COLO668 (cell line): ENCODE results near the gene TEAD4.
A peak's percentile ranks its signal among the peaks of the same experiment; 100 is the strongest.
"Not testable (repeated sequence)": the region's sequence is repeated elsewhere in the genome, so short reads cannot be mapped to it uniquely, and the experiment has no call there.

Experiments used
- DNase-seq: peaks from one replicate; lab custom pipeline; 2025; ENCODE audit not compliant: unreplicated experiment; lab: John Stamatoyannopoulos, UW

Gene TEAD4

DNA sequence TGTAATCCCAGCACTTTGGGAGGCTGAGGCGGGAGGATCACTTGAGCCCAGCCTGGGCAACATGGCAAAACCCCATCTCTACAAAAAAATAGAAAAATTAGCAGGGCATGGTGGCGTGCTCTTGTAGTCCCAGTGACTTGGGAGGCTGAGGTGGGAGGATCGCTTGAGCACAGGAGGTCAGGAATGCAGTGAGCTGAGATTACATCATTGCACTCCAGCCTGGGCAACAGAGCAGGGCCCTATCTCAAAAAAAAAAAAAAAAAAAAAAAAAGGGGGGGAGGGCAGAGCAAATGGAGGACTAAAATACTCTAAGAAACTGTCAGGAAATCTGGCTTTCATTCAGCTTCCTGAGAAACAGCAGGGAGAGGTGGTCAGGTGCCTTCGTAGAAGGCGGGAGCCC lies 86.3 kb downstream of the TEAD4 start:
- DNase-seq = no peak

DNA sequence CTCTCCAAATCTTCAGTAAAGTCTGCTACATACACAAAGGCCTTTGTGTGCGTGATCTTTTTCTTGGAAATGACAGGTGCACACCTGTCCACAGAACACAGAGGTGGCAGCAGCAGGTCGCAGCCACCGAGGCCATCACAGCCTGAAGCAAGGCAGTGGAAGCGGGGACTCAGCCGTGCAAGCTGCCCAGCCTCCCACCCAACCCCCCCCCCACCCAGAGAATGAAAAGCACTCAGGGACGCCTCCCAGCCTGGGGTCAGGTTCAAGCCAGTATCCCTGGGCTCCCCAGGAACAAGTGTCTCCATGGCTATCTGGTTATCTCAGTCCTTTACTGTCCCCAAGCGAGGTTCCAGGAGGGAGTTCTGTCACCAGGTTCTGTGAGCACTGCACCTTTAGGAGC lies 86.8 kb downstream of the TEAD4 start:
- no peak for DNase-seq

DNA sequence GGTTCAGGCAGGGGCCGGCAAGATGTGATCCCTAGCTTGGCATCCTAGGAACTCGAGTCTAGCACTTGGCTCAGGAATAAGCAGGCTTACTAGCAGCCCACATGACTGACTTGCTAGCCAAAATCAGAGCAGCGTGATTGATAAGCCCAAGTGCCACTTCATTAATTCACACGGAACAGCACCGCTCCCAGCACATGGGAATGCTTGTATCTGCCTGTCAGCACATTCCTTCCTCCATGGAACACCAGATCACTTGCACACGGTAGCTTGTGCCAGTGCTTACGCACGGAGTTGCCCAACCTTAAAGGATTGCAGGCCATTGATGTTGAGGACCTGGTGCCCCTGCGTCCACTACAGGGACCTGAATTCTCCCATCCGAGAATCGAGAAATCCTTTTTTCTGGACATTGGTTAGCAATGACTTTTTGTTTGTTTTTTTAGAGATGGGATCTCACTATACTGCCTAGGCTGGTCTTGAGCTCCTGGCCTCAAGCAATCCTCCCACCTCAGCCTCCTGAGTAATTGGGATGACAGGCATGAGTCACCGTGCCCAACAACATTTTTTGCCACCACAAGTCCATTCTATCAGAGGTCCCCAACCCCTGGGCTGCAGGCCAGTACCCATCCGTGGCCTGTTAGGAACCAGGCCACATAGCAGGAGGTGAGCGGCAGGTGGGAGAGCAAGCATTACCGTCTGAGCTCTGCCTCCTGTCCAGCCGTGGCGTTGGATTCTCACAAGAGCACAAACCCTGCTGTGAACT lies 87.4 kb downstream of the TEAD4 start:
- DNase-seq = no peak

DNA sequence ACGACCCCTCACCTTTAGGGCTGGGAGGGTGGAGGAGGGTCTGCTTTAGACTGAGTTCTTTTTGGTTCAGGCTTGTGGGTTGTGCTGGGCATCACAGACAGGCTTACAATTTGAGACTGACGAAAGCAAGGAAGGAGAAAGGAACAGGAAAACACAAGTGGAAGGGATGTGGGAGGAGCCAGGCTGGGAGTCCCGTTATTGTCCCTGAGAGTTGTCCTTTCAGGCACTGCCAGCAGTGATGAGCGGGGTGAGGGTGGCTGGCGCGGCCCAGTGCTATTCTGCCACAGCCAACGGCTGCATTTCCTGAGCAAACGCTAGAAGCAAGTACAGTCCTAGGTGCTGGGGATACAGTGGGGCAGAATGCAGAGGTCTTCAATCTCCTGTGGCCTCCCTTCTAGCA lies 88.8 kb downstream of the TEAD4 start:
- DNase-seq = no peak

DNA sequence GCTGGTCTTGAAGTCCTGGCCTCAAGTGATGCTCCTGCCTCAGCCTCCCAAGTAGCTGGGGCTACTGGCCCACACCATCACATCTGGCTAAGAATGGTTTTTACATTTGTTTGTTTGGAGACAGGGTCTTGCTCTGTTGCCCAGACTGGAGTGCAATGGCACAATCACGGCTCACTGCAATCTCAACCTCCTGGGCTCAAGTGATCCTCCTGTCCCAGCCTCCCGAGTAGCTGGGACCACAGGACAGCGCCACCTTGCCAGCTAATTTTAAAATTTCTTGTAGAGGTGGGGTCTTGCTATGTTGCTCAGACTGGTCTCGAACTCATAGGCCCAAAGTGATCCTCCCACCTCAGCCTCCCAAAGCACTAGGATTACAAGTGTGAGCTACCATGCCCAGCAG lies 89.3 kb downstream of the TEAD4 start:
- no peak for DNase-seq

DNA sequence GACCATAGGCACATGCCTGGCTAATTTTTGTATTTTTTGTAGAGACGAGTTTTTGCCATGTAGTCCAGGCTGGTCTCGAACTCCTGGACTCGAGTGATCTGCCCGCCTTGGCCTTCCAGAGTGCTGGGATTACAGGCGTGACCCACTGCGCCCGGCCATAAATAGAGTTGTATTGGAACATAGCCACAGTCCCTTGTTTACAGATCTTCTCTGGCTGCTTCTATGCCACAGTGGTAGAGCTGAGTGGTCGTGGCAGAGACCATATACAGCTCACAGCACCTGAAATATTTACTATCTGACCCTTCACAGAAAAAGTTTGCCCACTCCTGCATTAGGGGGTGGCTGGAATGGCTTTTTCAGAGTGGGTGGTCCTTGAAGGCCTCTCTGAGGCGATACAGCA lies 90.0 kb downstream of the TEAD4 start:
- DNase-seq = no peak

DNA sequence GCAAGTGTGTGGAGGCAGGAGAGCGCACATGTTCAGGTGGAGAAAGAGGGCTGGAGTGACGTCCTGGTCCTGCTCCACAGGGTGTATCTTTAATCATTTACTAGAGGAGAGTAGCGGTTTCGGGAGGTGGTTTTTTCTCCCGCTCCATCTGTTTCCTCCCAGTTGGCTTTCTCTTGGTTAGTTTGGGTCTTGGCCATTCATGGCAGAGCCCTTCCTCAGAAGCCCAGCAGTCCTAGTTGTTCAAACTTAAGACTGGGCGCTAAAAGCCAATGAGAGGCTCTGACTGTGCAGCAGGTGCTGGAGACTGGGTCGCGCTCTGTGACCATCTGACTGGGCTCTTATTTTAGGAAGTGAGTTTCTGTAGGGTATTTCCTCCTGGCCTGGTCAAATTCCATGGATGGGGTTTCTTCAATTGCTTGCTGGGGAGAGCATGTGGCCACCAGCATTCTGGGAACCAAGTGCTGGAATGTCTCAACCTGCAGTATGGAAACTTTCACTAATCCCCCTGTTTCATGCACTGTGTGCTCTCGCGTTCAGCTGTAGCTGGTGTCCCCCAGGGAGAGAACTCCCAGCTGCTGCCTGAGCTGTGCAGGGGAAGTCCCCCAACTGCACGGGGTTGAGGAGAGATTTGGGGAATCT lies 90.5 kb downstream of the TEAD4 start:
- no peak for DNase-seq

DNA sequence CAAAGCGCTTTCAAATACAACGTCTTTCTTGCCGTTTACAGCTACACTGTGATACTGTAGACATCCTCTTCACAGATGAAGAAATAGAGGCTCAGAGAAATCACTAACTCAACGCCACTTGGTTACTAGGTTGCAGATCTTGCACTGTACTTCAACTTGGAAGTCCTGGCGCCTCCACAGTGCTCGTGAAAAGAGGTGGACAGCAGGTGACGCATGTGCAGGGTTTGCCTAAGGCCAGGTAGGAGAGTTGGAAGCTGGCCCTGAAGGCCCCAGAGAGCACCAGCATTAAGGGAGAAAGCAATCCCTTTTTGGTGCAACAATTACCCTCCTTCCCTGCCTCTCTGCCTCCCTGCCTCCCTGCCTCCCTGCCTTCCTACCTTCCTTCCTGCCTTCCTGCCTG lies 95.2 kb downstream of the TEAD4 start:
- no peak for DNase-seq

DNA sequence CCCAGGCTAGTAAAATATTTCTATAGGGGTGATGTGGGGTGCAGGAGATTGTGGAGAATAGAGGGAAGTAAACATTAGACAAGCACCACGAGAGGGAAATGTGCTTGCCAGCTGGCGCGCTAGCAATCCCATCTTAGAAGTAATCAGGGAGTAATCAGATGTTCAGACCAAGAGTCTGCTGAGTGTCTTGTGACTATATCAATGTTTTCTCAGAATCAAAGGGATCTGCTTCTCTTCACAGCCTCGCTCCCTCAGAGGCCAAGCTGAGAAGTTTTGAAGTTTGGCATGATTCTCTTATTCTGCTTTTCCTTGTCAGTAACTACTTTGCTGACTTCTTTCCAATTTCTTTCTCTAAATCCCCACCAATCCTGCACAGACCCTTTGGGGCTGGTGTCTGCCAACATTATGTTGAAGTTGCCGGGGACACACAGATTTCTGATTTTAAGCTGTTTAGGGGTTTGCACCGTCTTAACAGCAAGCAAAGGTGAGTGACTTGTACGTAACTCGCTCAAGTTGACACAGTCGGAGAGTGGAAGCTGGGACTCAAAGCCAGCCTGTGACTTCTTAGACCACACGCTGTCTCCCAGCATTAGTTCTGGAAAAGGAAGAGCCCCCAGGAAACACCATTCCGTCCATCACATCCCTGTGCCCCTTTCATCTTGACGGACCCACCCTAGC lies 96.0 kb downstream of the TEAD4 start:
- no peak for DNase-seq

DNA sequence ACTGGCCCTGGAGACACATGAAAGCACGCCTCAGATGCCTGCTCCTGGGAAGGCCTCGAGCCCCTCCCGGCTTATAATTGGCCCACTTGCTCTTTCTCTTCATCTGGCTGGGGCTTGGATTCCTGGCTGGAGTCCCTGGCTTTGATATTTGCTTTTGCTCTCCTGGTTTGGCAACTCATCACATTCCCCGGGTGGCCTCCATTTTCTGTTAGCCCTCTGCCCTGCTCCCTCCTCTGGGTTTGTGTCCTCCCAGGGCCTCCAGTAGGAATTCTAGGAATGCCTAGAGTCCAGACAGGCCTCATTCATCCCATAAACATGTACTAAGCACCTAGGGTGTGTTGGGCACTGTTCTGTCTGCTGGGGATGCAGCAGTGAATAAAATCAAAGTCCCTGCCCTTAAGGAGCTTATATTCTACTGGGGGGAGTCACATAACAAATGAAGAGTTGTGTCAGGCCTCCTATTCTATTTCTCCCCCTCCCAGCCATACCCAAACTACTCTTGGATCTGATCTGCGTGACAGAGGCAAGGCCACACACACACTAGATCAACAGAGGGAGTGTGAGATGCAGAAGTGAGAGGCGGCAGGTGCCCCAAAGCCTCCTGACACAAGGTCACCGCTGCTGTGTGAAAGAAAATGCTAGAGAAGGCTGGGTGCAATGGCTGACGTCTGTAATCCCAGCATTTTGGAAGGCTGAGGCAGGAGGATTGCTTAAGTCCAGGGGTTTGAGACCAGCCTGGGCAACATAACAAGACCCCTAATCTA lies 96.7 kb downstream of the TEAD4 start:
- no peak for DNase-seq

DNA sequence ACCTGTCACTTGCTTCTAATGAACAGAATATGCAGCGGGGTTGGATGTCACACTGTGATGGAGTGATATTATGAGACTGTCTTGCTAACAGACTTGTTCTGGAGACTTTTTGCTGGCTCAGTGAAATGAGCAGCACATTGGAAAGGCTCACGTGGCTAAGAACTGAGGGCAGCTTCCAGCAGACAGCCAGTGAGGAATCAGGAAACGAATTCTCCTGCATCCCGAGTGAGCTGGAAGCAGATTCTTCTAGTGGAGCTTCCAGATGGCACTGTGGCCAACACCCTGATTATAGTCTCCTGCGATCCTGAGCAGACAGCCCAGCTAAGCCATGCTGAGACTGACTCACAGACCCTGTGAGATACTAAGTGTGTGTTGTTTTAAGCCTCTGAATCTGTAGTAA lies 101.9 kb downstream of the TEAD4 start:
- no peak for DNase-seq

DNA sequence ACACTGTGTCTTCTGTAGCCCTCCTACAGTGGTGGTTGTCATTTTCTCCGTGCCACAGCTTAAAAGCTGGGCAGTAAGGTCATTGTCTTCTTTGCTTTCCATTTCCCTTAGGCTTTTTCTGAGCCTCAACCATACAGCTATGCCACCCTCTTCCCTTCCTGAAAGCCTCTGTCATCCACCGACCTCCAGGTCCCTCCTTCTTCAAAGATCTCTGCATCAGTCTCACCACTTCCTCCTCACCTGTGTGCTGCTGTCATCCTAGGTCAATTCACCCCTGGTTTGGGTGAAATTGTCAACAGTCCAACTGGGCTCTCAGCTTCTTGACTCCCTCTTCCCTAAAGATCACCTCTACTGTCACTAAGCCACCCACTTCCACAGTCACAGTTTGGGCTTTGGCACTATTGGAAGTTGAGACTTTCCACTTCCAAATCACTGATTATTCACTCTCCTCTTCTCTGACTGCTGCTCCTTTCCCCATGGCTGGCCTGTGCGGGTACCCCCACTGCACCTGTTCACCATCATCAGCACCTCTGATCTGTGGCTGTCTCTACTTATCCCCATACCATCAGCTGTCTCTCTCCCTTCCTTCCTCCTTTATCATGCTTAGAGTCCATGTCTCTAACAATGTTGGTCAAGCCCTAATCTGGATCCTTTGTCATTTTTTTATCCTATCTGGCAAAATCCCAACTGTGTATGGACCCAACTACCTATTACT lies 102.5 kb downstream of the TEAD4 start:
- DNase-seq = no peak

DNA sequence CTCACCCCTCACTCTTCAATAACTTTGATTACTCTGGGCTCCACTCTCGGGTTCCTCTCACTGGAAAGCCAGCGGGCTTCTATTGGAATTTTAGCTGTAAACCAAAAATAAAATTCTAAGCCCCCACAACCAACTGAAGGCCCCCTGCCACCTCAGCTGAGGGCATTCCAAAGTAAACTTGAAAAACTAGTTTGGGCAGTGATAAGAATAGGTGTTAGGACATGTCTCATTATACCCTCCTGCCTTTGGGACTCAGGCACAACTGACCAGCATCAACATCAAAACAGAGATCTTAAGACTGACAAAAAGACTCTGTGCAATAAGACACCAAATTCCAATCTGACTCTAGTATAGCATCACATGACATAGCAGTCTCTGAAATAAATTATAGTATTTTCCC lies 106.1 kb downstream of the TEAD4 start:
- no peak for DNase-seq

DNA sequence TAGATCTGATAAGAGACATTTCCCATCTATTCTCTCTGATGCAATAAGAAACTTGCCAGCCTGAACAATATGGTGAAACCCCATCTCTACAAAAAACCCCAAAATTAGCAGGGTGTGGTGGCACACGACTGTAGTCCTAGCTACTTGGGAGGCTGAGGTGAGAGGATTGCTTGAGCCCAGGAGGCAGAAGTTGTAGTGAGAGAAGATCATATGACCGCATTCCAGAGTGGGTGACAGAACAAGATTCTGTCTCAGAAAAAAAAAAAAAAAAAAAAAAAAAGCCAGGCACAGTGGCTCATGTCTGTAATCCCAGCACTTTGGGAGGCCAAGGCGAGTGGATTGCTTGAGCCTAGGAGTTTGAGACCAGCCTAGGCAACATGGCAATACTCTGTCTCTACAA lies 106.6 kb downstream of the TEAD4 start:
- DNase-seq = not testable (repeated sequence)

DNA sequence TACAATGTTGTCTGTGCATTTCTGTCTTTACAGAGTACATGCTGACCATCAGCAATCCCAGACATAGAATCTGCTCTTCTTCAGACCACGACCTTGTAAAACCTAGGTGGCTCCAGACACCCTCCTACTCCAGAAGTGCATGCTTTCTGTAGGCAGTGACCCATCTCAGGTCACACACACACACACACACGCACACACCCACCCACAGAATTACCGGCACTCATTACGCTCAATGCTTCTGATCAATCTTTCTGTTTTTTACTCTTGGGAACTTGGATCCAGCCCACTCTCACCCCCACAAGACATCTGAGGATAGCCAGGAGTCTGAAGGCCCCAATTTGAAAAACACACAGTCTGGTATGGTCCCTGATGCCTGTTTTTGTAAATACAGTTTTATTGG lies 110.5 kb downstream of the TEAD4 start:
- DNase-seq = no peak

DNA sequence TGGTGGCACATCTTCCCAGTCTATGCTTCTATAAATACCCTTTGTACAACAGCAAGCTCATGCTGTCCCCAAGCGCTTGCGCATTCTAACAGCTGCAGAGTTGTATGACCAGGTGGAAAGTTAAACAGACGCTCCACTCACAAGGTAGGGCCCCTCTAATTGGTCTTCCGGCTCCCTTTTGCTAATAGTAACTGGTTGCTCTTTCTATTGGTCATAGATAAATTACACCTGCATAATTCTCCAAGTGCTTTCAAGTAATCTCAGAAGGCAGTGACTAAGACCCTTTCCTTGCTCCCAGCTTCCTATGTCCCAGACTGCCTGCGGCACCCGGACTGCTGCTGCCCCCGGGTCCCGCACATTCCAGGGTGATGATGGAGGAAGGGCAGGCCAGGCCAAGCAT lies 111.9 kb downstream of the TEAD4 start:
- no peak for DNase-seq

DNA sequence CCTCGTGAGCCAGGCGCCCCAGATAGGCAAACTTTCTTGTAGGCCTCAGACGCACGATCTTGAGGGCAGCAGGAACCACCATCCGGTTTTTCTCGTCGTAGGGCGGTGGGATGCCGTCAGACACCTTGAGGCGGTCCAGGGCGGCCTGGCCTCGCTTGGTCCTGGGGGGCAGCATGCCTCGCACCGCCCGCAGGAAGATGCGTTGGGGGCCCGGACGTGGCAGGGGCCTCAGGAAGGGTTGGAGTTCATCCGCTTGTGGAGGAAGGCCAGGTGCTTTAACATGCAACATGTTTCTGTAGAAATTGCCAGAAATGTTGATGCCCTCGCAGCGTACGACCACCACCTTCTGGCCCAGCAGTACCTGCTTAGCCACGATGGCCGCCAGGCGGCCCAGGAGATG lies 112.5 kb downstream of the TEAD4 start:
- no peak for DNase-seq

DNA sequence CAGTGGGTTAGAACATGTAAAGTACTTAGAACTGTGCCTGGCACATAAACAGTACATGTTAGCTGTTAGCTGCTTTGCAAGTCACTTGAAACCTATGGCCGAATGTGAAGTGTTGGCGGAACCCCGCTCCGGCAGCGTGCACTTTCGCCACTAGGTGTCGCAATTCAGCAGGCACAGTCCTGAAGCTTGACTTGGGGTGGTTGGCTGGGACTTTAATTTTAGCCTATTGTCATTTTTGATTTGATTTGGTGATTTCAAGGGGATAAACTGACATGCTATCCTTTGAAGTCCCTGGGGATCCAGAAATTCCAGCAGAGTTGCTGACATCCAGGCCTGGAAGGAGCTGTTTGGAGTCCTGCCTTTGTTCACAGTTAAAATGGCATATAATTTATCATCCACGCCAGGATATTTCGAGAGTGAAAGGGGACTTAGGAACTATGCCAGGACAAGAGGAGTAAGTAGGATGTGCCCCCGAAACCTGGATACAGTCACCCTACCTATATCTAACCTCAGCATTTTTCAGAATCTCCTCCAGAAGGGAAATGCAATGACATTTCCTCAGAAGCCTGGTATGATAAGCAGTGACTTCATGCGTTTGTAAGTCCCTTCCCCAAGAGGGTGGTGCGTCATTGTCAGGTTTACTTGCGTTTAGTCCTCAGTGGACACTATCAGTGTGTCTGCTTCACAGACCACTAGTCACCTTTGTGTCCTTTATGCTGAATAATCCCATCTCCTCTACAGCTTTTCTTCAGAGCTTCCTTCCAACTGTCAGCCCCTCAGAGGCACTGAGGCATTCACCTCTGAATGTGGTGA lies 114.4 kb downstream of the TEAD4 start:
- DNase-seq = peak; percentile 54

DNA sequence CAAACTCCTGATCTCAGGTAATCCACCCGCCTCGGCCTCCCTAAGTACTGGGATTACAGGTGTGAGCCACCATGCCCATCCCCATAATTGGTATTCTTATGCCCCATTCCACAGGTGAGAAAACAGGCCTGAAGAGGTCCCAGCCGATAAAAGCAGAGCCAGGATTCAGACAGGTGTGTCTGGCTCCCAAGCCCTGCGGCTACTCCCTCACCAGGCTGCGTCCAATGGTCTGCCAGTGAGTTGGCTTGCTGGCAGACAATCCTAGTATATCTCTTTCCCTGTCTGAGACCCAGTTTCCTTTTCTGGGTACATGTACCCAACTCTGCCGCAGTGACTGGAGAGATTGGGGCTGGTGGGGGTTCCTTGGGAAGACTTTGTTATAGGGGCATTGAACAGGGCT lies 116.1 kb downstream of the TEAD4 start:
- DNase-seq = no peak
